HG03175 (cell line): ENCODE measurements around the gene KIF17.
A peak's percentile ranks its signal among the peaks of the same experiment; 100 is the strongest.

Experiments
- ATAC-seq: cut with Tn5 transposase; IDR thresholded peaks from one replicate; pipeline ENCODE4 v1.9.1; 2021; ENCODE audit warnings: mild to moderate bottlenecking, moderate library complexity; ENCODE audit not compliant: unreplicated experiment

Gene KIF17

DNA sequence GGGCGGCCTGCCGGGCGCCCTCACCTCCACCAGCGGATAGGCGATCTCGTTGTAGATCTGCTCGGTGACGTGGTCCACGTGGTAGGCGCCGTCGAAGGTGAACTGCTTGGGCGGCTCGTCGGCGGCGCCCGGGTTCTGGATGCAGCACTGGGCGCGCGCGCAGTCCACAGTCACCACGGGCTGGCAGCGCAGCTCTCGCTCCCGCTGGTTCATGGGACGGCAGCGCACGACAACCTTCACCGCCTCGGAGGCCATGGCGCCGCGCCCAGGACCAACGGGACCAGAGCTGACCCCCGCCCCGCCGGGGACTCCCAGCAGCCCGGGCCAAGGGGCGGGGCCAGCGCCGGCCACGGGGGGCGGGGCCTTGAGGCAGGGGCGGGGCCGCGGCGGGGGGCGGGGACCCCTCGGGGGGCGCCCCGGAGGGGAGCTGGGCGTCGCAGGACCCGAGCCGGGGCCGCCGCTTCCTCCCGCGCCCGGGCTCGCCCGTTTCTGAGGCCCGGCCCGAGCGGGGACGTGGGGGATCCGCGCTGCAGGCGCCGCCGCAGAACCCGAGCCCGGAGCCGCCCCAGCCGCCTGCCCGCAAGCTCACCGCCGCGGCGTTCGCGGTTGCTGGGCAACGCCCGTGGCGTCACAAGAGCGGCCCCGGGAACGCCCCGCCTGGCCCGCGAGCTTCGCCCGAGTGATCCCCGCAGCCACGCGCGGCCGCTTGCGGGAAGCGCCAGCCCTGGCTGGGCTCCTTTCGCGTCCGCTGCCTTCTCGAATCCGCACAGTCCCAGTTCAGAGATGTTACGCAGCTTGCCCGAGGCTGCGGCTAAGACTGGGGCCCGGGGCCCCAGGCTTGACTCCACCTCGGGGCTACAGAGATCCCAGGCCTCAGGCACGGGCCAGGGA is at the start of gene KIF17:
TSS of gene KIF17 (minus strand) at position 556 of the 891 bp plus-strand sequence. CDS start at position 255, 301 bp downstream.
- no peak for ATAC-seq

DNA sequence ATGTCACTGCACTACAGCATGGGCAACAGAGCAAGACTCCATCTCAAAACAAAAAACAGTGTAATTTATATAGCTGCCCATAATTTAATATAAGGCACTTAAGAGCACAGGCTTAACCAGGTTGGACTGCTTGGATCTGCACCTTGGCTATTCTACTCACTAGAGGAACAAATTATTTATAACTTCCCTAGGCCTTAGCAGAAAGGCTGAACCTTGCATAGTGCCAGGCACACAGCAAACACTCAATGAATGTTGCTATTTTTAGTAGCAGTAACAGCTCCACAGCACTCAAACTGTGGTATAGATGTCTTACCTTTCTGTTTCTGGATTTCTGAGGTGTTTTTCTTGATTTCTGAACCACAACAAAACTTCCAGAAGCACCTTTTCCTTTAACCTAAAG is 49.5 kb upstream of the KIF17 start:
- no peak for ATAC-seq

DNA sequence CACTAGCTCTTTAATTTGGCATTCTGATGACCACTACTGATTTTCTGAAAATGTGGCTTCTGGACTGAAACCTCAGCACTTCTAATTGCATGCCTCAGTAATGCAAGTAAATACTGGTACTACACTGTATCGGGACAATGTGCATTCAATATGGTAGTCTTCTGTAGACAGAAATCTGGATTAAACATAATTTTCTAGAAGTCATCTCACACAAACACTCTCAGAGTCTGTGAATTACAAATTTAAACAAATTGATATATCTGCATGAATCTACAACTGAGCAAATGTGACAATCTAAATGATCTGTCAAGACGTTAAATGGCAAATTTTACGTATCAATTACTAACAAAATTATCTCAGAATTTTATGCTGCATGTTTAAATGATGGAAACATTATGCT is 45.6 kb upstream of the KIF17 start:
- ATAC-seq: no peak

DNA sequence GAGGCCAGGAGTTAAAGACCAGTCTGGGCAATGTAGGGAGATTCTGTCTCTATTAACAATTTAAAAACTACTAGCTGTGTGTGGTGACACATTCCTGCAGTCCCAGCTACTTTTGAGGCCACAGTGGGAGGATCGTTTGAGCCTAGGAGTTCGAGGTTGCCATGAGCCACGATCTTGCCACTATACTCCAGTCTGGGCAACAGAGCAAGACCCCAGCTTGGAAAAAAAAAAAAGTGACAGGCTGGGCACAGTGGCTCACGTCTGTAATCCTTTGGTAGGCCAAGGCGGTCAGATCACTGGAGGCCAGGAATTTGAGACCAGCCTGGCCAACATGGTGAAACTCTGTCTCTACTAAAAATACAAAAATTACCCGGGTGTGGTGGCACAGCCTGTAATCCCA is 42.5 kb upstream of the KIF17 start:
- ATAC-seq: no peak

DNA sequence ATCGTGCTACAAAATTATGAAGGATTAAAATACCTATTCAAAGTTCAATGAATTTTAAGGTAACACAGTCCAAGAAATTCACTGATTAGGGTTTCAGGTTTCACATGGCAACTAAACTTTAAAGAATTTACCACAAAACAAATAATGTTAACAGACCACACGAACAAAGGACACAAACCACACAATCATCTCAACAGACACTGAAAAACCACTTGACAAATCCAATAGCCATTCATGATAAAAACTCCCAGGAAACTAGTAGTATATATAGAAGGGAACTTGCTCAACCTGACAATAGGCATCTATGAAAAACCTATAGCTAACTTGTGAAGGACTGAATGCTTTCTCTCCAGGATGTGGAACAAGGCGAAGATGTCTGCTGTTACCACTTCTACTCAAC is 35.8 kb upstream of the KIF17 start:
- ATAC-seq: no peak

DNA sequence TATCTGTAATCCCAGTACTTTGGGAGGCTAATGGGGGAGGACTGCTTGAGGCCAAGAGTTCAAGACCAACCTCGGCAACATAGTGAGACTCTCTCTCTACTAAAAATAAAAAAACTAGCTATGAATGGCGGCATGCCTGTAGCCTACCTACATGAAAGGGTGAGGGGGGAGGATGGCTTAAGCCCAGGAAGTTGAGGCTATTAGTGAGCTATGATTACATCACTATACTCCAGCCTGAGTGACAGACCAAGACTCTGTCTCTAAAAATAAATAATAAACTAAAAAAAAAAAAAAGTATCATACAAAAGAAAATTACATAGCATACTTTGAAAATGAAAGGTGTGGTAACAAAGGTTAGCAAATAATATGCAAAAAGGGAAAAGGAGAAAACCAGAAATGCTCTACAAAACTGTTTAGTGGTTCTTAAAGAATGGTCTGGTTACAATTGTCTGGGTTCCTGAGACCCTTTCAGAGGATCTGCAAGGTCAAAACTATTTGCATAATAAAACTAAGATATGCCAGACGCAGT is 33.7 kb upstream of the KIF17 start:
- ATAC-seq: no peak

DNA sequence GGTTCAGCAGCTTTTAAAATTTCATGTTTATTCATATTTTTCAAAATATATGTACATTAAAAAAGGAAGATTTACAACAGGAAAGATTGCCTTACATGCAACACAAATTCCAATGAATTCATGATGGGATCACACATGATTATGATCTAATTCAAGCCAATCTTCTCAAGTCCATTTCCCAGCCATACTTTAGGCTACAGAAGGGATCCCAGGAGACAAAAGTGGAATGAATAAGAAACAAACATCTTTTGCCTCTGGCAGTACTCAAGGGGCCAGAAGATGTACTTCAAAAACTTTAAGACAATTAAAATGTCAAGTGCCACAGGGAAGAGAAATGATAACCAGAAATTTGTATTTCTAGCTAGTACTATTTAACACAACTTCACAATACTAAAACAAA is 24.9 kb upstream of the KIF17 start:
- no peak for ATAC-seq

DNA sequence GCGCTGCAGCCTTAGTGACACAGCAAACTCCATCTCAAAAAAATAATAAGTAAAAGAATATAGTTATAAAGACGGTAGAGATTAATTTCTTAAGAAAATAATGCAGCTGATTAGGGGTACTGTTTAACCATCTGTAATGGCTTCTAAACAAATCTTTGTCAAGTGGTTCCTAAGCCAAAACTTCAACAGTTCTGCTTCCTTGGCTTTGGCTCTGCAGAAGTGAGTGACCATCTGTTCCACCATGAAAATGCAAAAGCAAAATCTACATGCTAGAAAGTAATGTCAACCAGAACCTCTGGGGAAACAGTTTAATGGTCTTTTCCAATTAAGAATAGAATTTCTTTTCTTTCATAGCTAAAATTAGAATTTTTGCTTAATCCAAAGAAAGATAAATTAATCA is 23.0 kb upstream of the KIF17 start:
- no peak for ATAC-seq

DNA sequence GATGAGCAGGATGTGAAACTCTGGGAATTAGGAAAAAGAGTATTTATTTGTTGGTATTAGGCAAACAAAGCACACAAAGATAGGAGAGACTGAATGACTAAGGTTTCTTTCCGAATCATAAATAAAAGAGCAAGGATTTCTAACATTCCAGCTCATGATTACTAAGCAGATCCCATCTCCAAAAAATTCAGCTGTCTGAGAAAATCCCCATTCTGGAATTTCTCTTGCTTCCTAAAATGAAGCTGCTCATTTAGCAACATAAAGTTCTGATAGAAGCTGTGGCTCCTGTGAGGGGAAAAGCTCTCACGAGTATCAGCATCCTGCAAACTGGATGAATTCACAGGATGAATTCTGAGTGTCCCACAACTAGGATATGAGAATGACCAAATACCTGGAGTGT is 21.4 kb upstream of the KIF17 start:
- no peak for ATAC-seq

DNA sequence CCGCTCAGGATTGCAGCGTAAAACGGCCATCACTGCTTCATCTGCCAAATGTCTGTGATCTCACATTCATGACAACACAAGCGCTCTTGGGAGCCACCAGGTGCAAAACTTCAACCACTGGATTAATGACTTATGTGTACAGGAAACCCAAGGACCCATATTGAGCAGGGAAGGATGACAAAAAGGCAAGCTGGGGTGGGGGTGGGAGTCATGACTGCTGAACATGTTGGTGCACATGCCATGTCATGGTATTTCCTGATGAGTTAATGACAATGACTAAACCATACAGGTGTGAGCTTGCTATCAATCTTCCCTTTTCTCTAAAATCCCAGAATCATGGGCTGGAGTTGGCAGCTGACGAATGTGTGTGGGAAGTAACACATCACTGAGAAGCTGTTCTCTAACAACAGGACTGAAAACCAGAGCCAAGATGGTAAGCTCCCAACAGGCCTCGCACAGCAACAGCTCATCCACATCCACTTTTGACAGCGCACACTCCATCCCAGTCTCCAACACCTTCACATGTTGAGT is 17.8 kb upstream of the KIF17 start:
- no peak for ATAC-seq

DNA sequence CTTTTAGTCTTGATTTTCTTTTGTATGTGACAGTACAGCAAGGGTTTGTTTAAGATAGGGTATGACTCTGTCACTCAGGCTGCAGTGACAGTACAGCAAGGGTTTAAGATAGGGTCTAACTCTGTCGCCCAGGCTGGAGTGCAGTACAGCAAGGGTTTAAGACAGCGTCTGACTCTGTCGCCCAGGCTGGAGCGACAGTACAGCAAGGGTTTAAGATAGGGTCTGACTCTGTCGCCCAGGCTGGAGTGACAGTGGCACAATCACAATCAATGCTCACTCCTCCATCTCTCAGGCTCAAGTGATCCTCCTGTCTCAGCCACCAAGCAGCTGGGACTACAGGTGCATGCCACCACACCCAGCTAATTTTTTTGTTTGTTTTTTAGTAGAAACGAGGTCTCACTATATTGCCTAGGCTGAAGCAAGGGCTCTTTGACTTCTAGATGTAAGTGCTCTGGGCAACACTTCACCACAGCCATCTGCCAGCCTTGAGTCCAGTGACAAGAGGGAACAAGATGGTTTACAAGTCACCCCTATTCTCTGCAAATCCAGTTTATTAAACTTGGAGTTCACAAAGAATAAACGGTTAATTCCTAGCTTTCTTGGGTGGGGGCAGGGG is 15.7 kb upstream of the KIF17 start:
- ATAC-seq: no peak

DNA sequence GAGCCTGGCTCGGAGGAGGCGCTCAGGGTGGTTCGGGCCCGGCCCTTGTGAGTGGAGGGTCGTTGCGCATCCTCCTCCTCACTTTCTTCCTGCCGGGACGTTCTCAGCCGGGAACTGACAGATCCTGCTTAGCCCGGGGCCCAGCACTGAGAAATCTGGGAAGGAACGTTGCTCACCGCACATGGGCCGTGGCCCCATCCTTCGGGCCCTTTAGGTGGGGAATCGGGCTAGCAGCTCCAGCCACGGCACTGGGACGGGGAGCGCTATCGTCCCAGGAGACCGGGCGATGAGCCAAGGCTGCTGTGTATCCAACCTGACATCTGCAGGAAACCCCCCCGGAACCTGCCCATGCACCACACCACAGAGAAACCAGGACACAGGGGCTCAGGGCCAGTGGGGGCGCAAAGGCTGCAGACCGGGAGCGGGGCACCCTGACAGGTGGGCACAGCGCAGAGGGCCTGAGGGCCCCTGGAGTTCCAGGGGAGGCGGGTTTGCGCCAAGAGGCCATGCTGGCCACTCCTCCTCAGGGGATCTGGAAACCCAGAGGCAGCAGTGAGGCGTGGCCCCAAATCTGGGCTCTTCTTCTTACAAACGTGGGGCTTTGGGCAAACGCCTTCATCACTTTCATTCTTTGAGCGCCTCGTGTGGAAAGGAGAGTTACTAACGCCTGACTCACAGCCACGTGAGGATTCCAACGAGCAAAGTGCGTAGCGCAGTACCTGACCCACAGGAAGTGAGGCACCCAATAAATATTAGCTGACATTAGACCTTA is 15.0 kb upstream of the KIF17 start, which contains the start of gene SH2D5:
TSS of gene SH2D5 (minus strand) at position 116 of the 772 bp plus-strand sequence. CDS start 4,659 bp downstream, outside the sequence.
- ATAC-seq: peak; percentile 51

DNA sequence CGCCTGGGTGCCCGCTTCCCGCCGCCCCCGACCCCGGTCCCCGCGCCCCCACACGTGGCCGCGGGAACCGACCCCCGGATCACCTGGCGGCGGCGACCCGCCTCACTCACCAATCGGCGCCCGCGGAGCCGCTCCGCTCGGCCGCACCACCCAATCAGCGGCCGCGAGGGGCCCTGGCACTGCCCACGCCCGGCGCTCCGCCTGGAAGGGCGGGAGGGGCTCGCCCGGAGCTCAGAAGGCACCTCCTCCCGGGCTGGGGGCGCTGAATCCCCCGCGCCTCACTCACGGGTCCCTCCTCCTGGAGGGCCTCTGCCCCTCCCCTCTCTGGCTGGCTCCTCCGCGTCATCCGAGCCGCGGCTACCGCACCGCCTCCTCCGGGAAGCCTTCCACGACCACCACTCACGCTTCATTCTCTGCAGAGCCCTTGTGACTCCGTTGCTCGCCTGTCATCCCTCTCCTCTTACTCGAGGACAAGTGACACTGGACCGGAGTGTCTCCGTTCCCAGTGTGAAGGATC is 14.3 kb upstream of the KIF17 start:
- peak; percentile 37 for ATAC-seq

DNA sequence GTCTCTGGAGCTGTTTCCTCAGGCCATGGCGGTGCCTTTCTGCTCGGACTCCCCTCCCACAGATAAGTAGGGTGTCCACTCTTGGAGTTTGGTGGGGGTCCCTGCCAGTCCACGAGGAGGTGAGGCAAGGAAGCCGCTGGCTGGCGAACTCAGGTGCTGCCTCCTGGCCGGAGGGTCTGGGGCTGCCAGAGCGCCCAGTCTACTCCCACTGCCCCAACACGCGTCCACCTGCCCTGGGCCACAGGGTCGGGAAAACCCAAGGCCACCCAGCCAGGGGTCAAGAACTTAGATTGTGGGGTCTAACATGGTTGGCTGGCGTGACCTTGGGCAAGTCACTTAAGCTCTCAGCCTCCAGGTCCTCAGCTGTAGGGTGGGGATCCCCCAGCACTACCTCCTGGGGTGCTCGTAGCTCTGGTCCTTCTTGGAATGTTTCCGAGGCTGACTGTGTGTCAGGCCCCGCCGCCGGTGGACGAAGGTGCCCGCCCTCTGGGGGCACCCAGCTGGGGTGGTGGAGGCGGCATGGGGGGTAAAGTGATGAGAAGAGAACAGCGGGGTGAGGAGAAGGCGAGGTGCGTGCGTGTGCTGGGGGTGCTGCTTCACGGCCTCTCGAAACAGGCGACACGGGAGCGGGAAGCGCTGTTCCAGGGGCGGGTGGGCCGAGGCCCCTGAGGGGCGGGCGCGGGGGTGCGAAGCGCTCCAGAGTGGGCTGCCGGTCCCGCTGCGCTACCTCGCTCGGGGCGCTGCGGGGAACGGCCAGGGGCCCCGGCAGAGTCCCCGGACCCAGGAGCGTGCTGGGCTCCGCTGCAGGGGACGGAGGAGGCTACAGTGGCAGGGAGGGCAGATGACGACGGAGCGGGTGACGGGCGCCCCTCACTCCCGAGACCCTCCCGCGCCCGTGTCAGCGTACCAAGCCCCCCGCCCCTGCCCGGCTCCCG is 13.5 kb upstream of the KIF17 start:
- ATAC-seq: peak; percentile 17

DNA sequence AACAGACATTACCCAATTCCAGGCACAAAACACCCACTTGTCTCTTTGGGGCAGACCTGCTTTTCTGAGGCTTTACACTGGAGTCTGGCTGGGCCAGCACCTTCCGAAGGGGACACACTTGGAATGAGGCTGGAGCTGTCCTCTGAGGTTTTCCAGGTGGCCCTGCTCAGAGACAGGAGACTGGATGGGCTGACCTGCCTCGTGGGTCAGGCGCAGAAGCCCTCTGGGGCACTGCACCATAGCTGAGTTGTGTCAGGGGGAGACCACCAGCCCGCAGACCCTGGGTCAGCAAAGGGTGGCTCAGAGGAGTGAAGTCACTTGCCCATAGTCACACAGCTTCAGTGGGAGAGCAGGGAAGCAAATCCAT is 12.9 kb upstream of the KIF17 start:
- no peak for ATAC-seq

DNA sequence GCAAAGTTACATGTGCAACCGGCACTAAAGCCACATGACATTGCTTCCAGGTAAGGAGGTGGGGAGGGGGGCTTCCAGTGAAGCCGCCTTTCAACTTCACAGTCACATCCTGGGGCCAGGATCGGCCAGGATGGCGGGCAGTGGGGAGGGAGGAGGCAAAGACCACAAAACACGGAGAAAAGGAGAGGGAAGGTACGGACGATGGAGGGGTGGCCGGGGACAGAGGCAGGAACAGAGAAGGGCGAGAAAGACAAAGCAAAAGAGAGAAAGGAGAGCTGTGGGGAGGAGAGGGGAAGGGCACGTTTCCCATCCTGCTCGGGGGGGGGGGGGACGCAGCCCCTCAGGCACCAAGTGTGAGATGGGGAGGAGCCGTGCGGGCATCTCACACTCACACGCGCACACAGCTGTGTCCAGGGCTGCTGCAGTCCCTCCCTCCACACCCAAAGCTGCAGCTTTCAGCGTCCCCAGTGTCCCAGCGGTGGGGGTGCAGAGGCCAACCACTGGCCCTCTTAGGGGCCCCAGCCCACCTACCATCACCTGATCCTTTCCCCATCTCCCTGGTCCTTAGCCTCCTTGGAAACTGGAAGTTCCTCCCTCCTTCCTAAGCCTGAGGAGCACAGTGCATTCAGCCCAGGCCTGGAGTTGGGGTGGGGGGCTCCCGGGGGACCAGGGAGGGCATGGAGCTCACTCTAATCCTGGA is 12.3 kb upstream of the KIF17 start:
- ATAC-seq: no peak

DNA sequence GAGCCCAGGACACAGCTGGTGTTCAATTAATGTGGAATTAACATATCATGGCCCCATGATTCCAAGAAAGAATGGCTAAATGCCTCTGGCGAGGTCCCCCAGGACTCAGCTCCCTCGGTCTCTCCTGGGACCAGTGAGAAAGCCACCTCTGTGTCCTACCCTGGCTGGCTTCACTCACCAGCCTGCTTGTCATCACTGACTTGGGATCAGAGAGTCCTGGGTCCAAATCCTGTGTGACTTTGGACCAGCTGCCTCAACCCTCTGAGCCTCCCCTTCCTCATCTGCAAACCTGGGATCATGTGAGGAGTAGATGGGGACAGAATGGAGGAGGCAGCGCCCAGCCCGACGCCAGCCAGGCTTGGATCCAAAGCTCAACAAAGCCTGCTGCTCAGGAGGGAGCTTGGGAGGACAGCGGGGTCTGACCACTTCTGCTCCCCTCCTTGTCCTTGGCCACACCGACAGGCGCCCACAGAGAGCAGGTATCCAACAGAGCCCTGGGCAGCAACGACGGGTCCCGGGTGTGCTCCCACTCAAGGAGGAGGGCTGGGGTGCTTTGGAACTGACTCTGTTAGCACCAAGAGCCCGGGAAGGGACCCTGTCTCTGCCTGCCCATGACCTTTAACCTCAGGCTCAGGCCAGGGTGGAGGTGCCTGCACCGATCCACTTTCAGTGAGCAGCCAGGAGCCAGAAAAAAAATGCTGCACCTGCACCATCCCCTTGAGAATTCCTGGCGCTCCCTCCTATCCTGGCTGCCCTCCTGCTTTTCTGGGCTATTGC is 11.5 kb upstream of the KIF17 start:
- no peak for ATAC-seq

DNA sequence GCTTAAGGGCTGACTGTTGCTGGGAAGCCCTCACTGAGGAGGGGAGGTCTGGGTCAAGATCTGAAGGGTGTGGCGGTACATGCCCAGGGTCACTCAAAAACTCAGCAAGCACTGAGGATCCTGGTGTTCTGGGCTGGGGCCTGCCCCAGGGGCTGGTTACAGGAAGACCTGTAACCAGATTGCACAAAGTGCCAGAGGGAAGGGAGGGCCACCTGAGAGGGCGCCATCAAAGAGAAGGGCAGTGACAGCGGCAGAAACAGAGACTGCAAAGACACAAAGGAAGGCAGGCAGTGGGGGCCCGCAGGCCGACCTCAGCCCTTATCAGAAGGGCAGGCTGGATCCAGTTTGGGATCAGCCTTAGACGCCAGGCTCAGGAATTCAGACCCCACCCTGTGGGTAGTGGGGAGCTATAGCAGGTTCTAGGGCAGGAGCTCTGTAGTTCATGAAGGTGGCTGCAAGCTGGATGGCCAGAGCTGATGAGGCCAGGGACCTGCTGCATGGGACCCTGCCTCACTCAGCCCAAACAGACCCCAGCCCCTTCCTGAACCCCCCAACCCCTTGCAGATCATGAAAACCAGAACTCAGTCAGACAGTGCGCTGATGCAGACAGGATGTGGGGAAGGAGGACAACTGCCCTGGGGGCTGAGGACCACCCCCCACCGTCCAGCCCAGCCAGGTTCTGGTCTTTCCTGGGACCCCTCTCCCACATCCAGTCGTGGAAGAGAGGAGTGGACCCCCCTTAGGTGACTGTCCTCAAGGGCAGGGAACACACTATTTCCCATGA is 10.8 kb upstream of the KIF17 start:
- no peak for ATAC-seq
